Endothelial cell of umbilical vein (primary cell): ENCODE results near the gene ITGA11. TPM values are rescaled to one million over a fixed set of nuclear protein-coding genes. Genes with fewer than 3 reads are reported as not detected.

Source experiments
- BruUV-seq: library from RNA; stranded (reverse); fragments of 400-500 nt; replicated peaks from 2 replicates; lab custom pipeline; 2021; lab: Mats Ljungman, UMichigan
- CTCF ChIA-PET: fragments of 300-600, 350-600 bp; sonication (Branson Sonifier 250); formaldehyde crosslinking; loops from one replicate; lab custom pipeline; 2021; ENCODE audit warnings: antibody characterized with exemption, inconsistent platforms; lab: Charles Lee
- POLR2A ChIA-PET: fragments of 300-600, 350-600 bp; sonication (Branson Sonifier 250); formaldehyde crosslinking; loops from one replicate; lab custom pipeline; 2021; ENCODE audit warnings: antibody characterized with exemption, inconsistent platforms; lab: Charles Lee
- DNase-seq: peaks from one replicate; pipeline ENCODE4 v3.0.0-alpha.2; 2011; ENCODE audit warnings: low read depth, low spot score
- FAIRE-seq: peaks from 2 replicates; lab custom pipeline; 2011; peaks lifted over from hg19 to GRCh38; lab: Jason Lieb, UNC
- H2AFZ ChIP-seq: 2 replicates; pipeline ENCODE4 v1.6.0; 2012; ENCODE audit warnings: low read depth, low read length, control low read depth, inconsistent platforms
- H3K27ac ChIP-seq: 2 replicates; pipeline ENCODE4 v1.5.1; 2011; ENCODE audit warnings: low read depth, mild to moderate bottlenecking, control low read depth, low read length, moderate library complexity; ENCODE audit not compliant: insufficient read depth
- H3K27me3 ChIP-seq, 2 experiments: 2 replicates each; pipeline versions ENCODE4 v1.6.0 to v1.6.1; 2011; ENCODE audit warnings: low read length in 2 of 2, mixed read lengths in 1 of 2; ENCODE audit not compliant: control insufficient read depth in 2 of 2, insufficient read depth in 2 of 2
- H3K36me3 ChIP-seq, 2 experiments: 2 replicates in 1 of 2; 3 replicates in 1 of 2; pipeline ENCODE4 v1.5.1; 2011; ENCODE audit warnings: low read length in 2 of 2, mild to moderate bottlenecking in 1 of 2, moderate library complexity in 1 of 2; ENCODE audit not compliant: control insufficient read depth in 2 of 2, insufficient read depth in 2 of 2; ENCODE audit errors: extremely low read depth in 1 of 2
- H3K4me1 ChIP-seq: 3 replicates; pipeline ENCODE4 v1.5.1; 2011; ENCODE audit warnings: mild to moderate bottlenecking, low read length; ENCODE audit not compliant: control insufficient read depth, insufficient read depth; ENCODE audit errors: extremely low read depth
- H3K4me2 ChIP-seq: 2 replicates; pipeline ENCODE4 v1.6.1; 2011; ENCODE audit warnings: low read length, control low read depth, mixed read lengths; ENCODE audit not compliant: insufficient read depth
- H3K4me3 ChIP-seq, 3 experiments: fragments of 200-600 bp in 1 of 3; sonication (generic), shearing (Covaris generic) in 1 of 3; replicated peaks in 1 of 3; 2 replicates each; pipeline ENCODE4 v1.5.1; 2011 to 2016; ENCODE audit warnings: control low read depth in 3 of 3, low read length in 3 of 3, mild to moderate bottlenecking in 2 of 3, inconsistent platforms in 1 of 3, low read depth in 1 of 3, moderate library complexity in 1 of 3; ENCODE audit not compliant: insufficient read depth in 1 of 3
- H3K79me2 ChIP-seq: 2 replicates; pipeline ENCODE4 v1.6.0; 2012; ENCODE audit warnings: low read length, inconsistent platforms; ENCODE audit not compliant: control insufficient read depth, insufficient read depth
- H3K9ac ChIP-seq: replicated peaks from 2 replicates; pipeline ENCODE3; 2011; ENCODE audit warnings: low read length, control low read depth; ENCODE audit not compliant: insufficient read depth; ENCODE audit errors: extremely low read depth
- H3K9me1 ChIP-seq: replicated peaks from 3 replicates; pipeline ENCODE4 v1.6.0; 2011; ENCODE audit warnings: mild to moderate bottlenecking, low read length; ENCODE audit not compliant: control insufficient read depth, insufficient read depth; ENCODE audit errors: extremely low read depth
- H3K9me3 ChIP-seq: replicated peaks from 2 replicates; pipeline ENCODE4 v1.5.1; 2012; ENCODE audit warnings: low read length, inconsistent platforms; ENCODE audit not compliant: control insufficient read depth, insufficient read depth
- H4K20me1 ChIP-seq: replicated peaks from 2 replicates; pipeline ENCODE3; 2011; ENCODE audit warnings: mild to moderate bottlenecking, low read length; ENCODE audit not compliant: control insufficient read depth, insufficient read depth; ENCODE audit errors: extremely low read depth
- FOS ChIP-seq: IDR thresholded peaks from 2 replicates; pipeline ENCODE4 v1.6.1; 2011; ENCODE audit warnings: mild to moderate bottlenecking, low read length, moderate library complexity, borderline replicate concordance; ENCODE audit not compliant: insufficient read depth
- JUN ChIP-seq: IDR thresholded peaks from 2 replicates; pipeline ENCODE4 v1.6.1; 2011; ENCODE audit warnings: borderline replicate concordance, low read depth; ENCODE audit not compliant: insufficient read length, insufficient read depth
- MYC ChIP-seq: IDR thresholded peaks from one replicate; pipeline ENCODE4 v1.6.1; 2011; ENCODE audit warnings: mild to moderate bottlenecking, low read depth, low read length
- POLR2A ChIP-seq: IDR thresholded peaks from 2 replicates; pipeline ENCODE4 v1.6.1; 2012; ENCODE audit warnings: low read depth, mild to moderate bottlenecking, control low read depth, low read length
- POLR2AphosphoS5 ChIP-seq: IDR thresholded peaks from 2 replicates; pipeline ENCODE4 v1.6.1; 2012; ENCODE audit warnings: low read depth, mild to moderate bottlenecking, control low read depth, low read length, moderate library complexity; ENCODE audit not compliant: insufficient read depth
- dilution Hi-C: fragments of 300-500 bp; cut with MboI; formaldehyde crosslinking; loops from one replicate; pipeline ENCODE4 v1.15.0; 2019; ENCODE audit warnings: low sequenced_read_pairs; ENCODE audit not compliant: extremely low pct_ligation_motif_present
- intact Hi-C: fragments of 100-400 bp; cut with micrococcal nuclease; formaldehyde crosslinking; loops from one replicate; pipeline ENCODE4 v1.10.0; 2022
- polyA plus RNA-seq, 4 experiments: library from polyadenylated mRNA; depleted of rRNA in 3 of 4; stranded (reverse) in 3 of 4; unstranded in 1 of 4; fragments of >200 nt; gene quantifications; 2 replicates each; pipeline versions ENCODE4 v1.2.1 to v1.2.3, GENCODE V29; 2011 to 2012; ENCODE audit warnings: missing spikeins in 1 of 4
- total RNA-seq: library from RNA; stranded (reverse); gene quantifications from 2 replicates; pipeline ENCODE4 v1.2.3, GENCODE V29; 2021
- TF ChIP-seq, protein P1 (sequence below), 2 donors: IDR thresholded peaks; 1 replicate in 1 of 2; 2 replicates in 1 of 2; pipeline ENCODE4 v1.5.1; 2011; ENCODE audit warnings: low read length in 2 of 2, mild to moderate bottlenecking in 2 of 2, moderate library complexity in 2 of 2, control low read depth in 1 of 2, inconsistent platforms in 1 of 2, low read depth in 1 of 2; ENCODE audit not compliant: insufficient read depth in 1 of 2; ENCODE audit errors: extremely low read depth in 1 of 2
- TF ChIP-seq, protein P2 (sequence below): IDR thresholded peaks from 2 replicates; pipeline ENCODE4 v1.6.1; 2011; ENCODE audit not compliant: insufficient read depth, insufficient read length

Gene ITGA11
- total and polyA plus RNA-seq, 2 donors (not counting 3 experiments of a cell fraction or from before 2014, with no cell fraction given), result 0.18 to 1.0 TPM

DNA sequence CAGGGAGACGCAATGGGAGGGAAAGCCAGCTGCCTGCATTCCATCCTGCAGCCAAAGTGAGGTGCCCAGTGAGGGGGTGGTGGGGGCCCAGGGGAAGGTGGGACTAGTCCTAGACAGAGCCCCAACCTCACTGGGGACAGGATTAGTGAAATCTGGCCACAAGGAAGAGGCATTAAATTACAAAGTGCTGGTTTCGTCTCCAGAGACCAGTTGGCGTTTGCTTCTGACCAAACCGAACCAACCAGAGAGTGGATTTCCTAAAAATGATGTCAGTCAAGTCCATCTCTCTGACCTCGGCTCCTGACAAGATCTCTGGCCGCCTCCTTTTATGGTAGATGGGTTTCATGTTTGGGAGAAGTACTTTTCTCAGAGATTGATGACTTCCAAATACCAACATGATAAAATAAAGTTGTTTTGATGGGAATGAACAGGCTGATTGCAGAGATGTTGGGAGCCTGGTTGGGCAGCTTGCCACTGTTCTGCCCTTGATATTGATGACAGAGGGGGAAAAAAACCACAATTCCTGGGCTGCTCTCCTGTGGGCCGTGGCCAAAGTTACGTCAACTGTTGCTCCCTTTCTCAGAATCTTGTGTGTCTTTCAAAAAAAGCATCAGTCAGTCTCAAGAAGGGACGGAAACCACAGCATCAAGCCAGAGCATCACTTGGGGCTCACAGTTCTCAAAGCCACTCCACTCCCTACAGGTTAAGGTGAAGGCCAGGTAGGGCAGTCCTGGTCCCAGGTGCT is 24.6 kb downstream of the ITGA11 start:
- intact Hi-C loops (no loop called here), dilution Hi-C loops (no loop called here)
- H3K27me3 ChIP-seq, result peaks cover 0 to 6% of the 10 kb centered on the region in 2 experiments
- no peaks in the 10 kb centered on the region for H3K36me3 ChIP-seq
- BruUV-seq, result no TSS peak
- no peak overlapping the region for H3K4me3 ChIP-seq
- no peaks in the 10 kb centered on the region for H3K4me1 ChIP-seq
- no peak overlapping the region for H2AFZ ChIP-seq
- no peaks in the 10 kb centered on the region for H3K79me2 ChIP-seq
- TF ChIP-seq, protein P1, sequence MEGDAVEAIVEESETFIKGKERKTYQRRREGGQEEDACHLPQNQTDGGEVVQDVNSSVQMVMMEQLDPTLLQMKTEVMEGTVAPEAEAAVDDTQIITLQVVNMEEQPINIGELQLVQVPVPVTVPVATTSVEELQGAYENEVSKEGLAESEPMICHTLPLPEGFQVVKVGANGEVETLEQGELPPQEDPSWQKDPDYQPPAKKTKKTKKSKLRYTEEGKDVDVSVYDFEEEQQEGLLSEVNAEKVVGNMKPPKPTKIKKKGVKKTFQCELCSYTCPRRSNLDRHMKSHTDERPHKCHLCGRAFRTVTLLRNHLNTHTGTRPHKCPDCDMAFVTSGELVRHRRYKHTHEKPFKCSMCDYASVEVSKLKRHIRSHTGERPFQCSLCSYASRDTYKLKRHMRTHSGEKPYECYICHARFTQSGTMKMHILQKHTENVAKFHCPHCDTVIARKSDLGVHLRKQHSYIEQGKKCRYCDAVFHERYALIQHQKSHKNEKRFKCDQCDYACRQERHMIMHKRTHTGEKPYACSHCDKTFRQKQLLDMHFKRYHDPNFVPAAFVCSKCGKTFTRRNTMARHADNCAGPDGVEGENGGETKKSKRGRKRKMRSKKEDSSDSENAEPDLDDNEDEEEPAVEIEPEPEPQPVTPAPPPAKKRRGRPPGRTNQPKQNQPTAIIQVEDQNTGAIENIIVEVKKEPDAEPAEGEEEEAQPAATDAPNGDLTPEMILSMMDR (IDR thresholded peaks at IDR 0.05; ENCODE audit: extremely low read depth in 1 of 2, insufficient read depth in 1 of 2, low read depth in 1 of 2, low read length in 2 of 2), result no peak
- TF ChIP-seq FOS, result no peak
- no peak for TF ChIP-seq POLR2A
- no peak for TF ChIP-seq JUN
- TF ChIP-seq, protein P2, sequence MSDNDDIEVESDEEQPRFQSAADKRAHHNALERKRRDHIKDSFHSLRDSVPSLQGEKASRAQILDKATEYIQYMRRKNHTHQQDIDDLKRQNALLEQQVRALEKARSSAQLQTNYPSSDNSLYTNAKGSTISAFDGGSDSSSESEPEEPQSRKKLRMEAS, result no peak
- no peak for TF ChIP-seq MYC
- no peak for TF ChIP-seq POLR2AphosphoS5
- DNase-seq, result no peak
- no peak for FAIRE-seq
- H3K9ac ChIP-seq, result no peak overlapping the region
- no peaks in the 10 kb centered on the region for H3K9me3 ChIP-seq
- H3K27ac ChIP-seq, result no peak overlapping the region
- H3K9me1 ChIP-seq, result no peaks in the 10 kb centered on the region
- CTCF ChIA-PET, result no interaction called here
- no peaks in the 10 kb centered on the region for H4K20me1 ChIP-seq
- no peak overlapping the region for H3K4me2 ChIP-seq
- POLR2A ChIA-PET, result no interaction called here
